Mammary epithelial cell (primary cell): ENCODE results near the gene FRY.

ENCODE experiments used
- EZH2 ChIP-seq: IDR thresholded peaks from 2 replicates; pipeline ENCODE4 v1.6.1; 2012; ENCODE audit warnings: low read length, inconsistent platforms, borderline replicate concordance
- TF ChIP-seq, protein P1 (sequence below), 2 donors: IDR thresholded peaks in 1 of 2; conservative IDR thresholded peaks in 1 of 2; 2 replicates each; pipeline ENCODE4 v1.5.1; 2011 to 2012; ENCODE audit warnings: inconsistent platforms in 2 of 2, low read length in 2 of 2, mild to moderate bottlenecking in 2 of 2, control low read depth in 1 of 2, low read depth in 1 of 2; ENCODE audit not compliant: insufficient read depth in 1 of 2; ENCODE audit errors: extremely low read depth in 1 of 2

DNA sequence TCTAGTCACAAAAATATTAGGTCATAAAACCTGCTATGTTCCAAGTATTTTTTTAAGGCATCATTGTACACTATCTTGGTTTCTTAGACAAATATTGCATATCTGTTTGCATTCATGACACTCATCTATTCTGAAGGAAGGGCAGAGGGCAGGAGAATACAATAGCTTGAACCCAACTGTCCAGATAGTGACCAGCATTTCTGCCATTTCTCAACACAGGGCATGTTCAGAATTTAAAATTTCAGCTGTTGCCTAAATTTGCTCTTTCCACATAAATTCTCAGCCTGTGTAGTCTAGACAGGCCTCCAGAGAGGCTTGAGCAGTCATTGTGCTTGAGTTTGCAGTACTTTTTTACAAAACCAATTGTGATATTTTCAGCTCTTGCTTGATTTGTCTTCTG is 164.1 kb downstream of the FRY start:
- TF ChIP-seq, protein P1, sequence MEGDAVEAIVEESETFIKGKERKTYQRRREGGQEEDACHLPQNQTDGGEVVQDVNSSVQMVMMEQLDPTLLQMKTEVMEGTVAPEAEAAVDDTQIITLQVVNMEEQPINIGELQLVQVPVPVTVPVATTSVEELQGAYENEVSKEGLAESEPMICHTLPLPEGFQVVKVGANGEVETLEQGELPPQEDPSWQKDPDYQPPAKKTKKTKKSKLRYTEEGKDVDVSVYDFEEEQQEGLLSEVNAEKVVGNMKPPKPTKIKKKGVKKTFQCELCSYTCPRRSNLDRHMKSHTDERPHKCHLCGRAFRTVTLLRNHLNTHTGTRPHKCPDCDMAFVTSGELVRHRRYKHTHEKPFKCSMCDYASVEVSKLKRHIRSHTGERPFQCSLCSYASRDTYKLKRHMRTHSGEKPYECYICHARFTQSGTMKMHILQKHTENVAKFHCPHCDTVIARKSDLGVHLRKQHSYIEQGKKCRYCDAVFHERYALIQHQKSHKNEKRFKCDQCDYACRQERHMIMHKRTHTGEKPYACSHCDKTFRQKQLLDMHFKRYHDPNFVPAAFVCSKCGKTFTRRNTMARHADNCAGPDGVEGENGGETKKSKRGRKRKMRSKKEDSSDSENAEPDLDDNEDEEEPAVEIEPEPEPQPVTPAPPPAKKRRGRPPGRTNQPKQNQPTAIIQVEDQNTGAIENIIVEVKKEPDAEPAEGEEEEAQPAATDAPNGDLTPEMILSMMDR (conservative IDR thresholded peaks at IDR 0.05 in 1 of 2, IDR thresholded peaks at IDR 0.05 in 1 of 2; ENCODE audit: extremely low read depth in 1 of 2, insufficient read depth in 1 of 2, low read depth in 1 of 2, low read length in 2 of 2) = no peak
- TF ChIP-seq EZH2 = no peak
